ENCODE data around the gene HOXB4.

DNA sequence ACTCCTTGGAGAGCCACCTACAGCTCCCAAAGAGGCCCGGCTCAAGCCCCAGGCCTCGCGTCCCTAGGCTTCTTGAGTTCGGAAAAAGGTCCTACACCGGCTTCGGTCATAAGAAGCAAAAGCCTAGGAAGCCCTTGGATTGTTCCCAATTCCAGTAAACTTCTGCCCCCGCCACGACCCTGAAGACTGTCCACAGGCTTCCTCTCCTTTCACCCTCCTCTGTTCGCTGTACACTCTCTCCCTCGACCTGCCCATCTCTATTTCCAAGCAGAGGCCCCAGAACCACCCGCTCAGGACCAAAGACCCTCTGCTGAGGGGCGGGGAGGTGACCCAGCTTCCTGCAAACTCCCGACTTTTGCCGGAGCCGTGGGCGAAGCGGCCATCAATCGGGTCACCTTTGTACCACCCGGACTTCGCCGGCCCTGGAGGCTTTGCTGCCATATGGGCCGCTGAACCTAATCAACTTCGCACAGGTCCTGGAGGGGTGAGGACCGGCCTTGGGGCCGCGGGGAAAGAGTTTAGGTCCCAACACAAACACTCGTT is 36.0 kb downstream of the HOXB4 start:
- TF ChIP-seq, protein P1, sequence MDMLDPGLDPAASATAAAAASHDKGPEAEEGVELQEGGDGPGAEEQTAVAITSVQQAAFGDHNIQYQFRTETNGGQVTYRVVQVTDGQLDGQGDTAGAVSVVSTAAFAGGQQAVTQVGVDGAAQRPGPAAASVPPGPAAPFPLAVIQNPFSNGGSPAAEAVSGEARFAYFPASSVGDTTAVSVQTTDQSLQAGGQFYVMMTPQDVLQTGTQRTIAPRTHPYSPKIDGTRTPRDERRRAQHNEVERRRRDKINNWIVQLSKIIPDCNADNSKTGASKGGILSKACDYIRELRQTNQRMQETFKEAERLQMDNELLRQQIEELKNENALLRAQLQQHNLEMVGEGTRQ (CRISPR knock-in tag; IDR thresholded peaks at IDR 0.05), result no peak
- TF ChIP-seq, protein P2, sequence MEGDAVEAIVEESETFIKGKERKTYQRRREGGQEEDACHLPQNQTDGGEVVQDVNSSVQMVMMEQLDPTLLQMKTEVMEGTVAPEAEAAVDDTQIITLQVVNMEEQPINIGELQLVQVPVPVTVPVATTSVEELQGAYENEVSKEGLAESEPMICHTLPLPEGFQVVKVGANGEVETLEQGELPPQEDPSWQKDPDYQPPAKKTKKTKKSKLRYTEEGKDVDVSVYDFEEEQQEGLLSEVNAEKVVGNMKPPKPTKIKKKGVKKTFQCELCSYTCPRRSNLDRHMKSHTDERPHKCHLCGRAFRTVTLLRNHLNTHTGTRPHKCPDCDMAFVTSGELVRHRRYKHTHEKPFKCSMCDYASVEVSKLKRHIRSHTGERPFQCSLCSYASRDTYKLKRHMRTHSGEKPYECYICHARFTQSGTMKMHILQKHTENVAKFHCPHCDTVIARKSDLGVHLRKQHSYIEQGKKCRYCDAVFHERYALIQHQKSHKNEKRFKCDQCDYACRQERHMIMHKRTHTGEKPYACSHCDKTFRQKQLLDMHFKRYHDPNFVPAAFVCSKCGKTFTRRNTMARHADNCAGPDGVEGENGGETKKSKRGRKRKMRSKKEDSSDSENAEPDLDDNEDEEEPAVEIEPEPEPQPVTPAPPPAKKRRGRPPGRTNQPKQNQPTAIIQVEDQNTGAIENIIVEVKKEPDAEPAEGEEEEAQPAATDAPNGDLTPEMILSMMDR (IDR thresholded peaks at IDR 0.05), result no peak
- TF ChIP-seq, protein P3, sequence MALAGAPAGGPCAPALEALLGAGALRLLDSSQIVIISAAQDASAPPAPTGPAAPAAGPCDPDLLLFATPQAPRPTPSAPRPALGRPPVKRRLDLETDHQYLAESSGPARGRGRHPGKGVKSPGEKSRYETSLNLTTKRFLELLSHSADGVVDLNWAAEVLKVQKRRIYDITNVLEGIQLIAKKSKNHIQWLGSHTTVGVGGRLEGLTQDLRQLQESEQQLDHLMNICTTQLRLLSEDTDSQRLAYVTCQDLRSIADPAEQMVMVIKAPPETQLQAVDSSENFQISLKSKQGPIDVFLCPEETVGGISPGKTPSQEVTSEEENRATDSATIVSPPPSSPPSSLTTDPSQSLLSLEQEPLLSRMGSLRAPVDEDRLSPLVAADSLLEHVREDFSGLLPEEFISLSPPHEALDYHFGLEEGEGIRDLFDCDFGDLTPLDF (CRISPR knock-in tag; IDR thresholded peaks at IDR 0.05), result no peak
- TF ChIP-seq, protein P4, sequence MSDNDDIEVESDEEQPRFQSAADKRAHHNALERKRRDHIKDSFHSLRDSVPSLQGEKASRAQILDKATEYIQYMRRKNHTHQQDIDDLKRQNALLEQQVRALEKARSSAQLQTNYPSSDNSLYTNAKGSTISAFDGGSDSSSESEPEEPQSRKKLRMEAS (CRISPR knock-in tag; IDR thresholded peaks at IDR 0.05), result no peak
- TF ChIP-seq SP1 (CRISPR knock-in tag; conservative IDR thresholded peaks at IDR 0.05), result no peak
- no peak for TF ChIP-seq TP53 (CRISPR knock-in tag; IDR thresholded peaks at IDR 0.05)
